ENCODE data around the gene CACNA1C.

DNA sequence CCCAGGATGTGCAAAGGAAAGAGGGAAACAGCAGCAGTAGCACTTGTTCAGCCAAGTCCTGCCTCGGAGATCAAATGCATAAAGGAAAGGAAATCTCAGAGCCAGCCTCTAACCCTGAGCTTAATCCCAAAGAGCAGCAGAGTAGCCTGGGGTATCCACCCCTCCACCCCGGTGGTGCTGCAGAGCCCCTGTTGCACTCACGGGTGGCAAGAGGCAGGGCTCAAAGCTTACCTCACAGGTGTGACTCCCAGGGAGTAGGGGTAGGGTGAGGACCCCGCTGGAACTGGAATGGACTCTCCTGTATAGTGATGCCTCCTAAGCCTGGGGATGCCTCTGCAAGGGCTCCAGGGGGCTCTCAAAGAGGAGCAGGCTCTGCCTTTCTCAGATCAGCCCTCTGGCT lies 211.1 kb downstream of the CACNA1C start:
- TF ChIP-seq CTCF (conservative IDR thresholded peaks at IDR 0.05 in 1 of 2, IDR thresholded peaks at IDR 0.05 in 1 of 2; ENCODE audit: low read depth in 1 of 2, low read length in 2 of 2) (no peak), EZH2 (IDR thresholded peaks at IDR 0.05; ENCODE audit: low read length, missing control alignments) (no peak)
